Brain microvascular endothelial cell (primary cell): ENCODE data around the gene IL1RL1.

ENCODE experiments used
- DNase-seq: peaks from one replicate; pipeline ENCODE4 v3.0.0-alpha.2; 2020
- H3K27ac ChIP-seq: fragments of 250-450 bp; sonication (Bioruptor Pico); 2 replicates; pipeline ENCODE4 v1.5.1; 2020; ENCODE audit warnings: mild to moderate bottlenecking, moderate library complexity
- H3K27me3 ChIP-seq: fragments of 250-450 bp; sonication (Bioruptor Pico); replicated peaks from 2 replicates; pipeline ENCODE4 v1.5.1; 2020; ENCODE audit warnings: mild to moderate bottlenecking
- H3K36me3 ChIP-seq: fragments of 250-450 bp; sonication (Bioruptor Pico); replicated peaks from 2 replicates; pipeline ENCODE4 v1.5.1; 2020; ENCODE audit warnings: mild to moderate bottlenecking
- H3K4me3 ChIP-seq: 2 replicates; pipeline ENCODE4 v1.5.1; 2011; ENCODE audit warnings: low read depth, mild to moderate bottlenecking, control low read depth, low read length, moderate library complexity
- in situ Hi-C: cut with HindIII; loops from 2 replicates; pipeline ENCODE4 v1.10.0; 2017; ENCODE audit warnings: low sequenced_read_pairs, low pct_ligation_motif_present
- TF ChIP-seq, protein P1 (sequence below): IDR thresholded peaks from 2 replicates; pipeline ENCODE4 v1.5.1; 2011; ENCODE audit warnings: low read depth, mild to moderate bottlenecking, moderate library complexity, low read length, control low read depth, inconsistent platforms; ENCODE audit errors: missing control alignments

IL1RL1 gene

DNA sequence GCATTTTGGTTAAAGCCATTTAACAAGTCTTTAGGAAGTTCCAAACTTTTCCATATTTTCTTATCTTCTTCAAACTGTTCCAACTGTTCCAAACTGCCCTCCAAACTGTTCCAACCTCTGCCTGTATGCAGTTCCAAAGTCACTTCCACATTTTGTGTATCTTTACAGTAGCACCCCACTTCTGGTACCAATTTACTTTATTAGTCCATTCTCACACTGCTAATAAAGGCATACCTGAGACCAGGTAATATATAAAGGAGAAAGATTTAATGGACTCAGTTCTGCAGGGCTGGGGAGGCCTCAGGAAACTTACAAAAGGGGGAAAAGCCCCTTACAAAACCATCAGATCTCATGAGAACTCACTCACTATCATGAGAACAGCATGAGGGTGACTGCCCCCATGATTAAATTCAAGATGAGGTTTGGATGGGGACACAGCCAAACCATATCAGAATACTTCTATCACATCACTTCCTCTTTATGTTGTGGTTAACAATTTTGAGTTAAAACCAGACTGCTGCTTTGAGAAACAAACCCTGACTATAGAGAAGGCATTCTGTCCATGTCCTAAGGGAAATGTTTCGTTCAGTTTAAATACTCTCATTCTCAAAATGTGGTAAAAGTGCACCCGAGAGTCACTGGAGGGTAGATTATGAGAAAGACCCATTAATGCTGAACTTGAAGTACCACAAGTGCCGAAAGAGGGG is 55.2 kb downstream of the IL1RL1 start:
- no peak for DNase-seq
- Histone ChIP-seq H3K27me3 (no peaks in the 10 kb centered on the region), H3K4me3 (no peak overlapping the region), H3K27ac (no peak overlapping the region), H3K36me3 (no peaks in the 10 kb centered on the region)
- in situ Hi-C loops = no loop called here
- TF ChIP-seq, protein P1, sequence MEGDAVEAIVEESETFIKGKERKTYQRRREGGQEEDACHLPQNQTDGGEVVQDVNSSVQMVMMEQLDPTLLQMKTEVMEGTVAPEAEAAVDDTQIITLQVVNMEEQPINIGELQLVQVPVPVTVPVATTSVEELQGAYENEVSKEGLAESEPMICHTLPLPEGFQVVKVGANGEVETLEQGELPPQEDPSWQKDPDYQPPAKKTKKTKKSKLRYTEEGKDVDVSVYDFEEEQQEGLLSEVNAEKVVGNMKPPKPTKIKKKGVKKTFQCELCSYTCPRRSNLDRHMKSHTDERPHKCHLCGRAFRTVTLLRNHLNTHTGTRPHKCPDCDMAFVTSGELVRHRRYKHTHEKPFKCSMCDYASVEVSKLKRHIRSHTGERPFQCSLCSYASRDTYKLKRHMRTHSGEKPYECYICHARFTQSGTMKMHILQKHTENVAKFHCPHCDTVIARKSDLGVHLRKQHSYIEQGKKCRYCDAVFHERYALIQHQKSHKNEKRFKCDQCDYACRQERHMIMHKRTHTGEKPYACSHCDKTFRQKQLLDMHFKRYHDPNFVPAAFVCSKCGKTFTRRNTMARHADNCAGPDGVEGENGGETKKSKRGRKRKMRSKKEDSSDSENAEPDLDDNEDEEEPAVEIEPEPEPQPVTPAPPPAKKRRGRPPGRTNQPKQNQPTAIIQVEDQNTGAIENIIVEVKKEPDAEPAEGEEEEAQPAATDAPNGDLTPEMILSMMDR = no peak

DNA sequence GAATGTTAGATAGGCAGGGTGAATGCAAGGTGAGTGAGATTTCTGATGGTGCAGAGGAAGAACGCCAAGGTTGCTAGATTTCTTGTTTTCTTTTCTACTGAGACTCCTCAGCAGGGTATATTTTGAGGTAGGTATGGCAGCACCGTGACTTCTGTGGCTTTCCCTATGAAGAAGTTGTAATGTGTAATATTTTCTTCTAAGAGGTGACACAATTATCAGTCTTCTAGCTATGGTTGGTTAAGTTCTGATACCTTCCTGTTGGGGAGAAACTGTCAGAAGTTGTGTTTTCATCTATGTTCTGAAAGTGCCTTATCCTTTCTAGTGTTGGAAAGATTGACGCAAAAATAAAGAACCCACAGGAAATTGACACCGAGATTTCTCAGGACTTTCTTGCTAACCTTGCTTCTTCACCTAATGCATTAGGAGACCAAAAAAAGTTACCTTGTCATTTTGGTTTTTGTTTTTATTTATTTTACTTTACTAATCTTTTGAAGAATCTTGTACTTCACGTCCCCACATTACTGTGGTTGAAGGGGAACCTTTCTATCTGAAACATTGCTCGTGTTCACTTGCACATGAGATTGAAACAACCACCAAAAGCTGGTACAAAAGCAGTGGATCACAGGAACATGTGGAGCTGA is 56.1 kb downstream of the IL1RL1 start:
- DNase-seq = no peak
- in situ Hi-C loops = no loop called here

DNA sequence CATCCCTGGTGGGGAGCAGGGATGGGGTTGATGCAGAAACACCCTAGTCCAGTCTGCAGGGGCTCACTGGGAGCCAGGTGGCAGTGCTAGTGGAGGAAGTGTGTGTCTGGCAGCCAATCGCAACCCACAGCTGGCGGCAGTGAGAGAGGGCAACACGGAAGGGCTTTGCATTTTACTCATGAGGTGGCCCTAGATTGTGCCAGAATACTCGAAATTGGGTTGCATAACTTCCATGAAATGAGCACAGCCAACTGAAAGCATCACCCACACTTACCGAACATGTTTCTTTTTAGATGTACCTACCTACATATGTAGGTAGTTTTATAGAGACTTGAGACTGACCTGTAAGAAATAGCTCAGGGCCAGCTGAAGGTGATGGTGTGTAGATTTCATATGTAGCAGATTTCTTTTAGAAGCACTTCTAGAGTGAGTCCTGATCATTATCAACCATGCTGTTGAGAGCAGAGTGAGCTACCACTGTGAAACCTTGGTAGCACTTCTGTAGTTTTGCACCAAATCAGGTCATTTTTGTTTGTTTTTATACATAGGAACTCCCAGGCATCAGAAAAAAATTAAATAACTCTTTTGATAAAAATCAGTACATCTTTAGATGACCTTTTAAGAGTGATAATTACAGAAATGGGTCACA is 57.2 kb downstream of the IL1RL1 start:
- Histone ChIP-seq H3K4me3 (no peak overlapping the region), H3K27me3 (no peaks in the 10 kb centered on the region), H3K36me3 (no peaks in the 10 kb centered on the region), H3K27ac (no peak overlapping the region)
- no peak for DNase-seq
- in situ Hi-C loops = no loop called here
- TF ChIP-seq, protein P1 = no peak

More for the DNA sequence above, 56.1 kb downstream of the IL1RL1 start:
- H3K27ac ChIP-seq = no peak overlapping the region
- no peak overlapping the region for H3K4me3 ChIP-seq
- no peaks in the 10 kb centered on the region for H3K36me3 ChIP-seq
- TF ChIP-seq, protein P1 = no peak
- H3K27me3 ChIP-seq = no peaks in the 10 kb centered on the region

DNA sequence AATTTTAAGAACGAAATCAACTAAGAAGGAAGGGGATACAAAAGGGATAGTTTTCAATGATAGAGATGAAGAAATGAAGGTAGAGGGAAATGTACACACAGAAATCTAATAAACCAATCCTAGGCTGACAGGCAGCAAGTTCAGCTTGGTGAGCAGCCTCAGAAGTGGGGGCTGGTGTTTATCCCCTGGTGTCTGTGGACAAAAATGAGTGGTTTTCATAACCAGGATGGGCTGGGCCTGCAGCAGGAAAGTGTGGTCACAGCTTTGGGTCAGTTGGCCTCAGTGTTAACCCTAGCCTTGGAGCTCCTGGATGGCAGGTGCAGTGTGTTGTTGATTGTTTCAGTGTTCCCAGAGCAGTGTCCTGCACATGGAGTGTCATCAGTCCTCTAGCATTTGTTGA is 58.5 kb downstream of the IL1RL1 start:
- Histone ChIP-seq H3K36me3 (no peaks in the 10 kb centered on the region), H3K27ac (no peak overlapping the region), H3K4me3 (no peak overlapping the region), H3K27me3 (no peaks in the 10 kb centered on the region)
- no peak for DNase-seq
- in situ Hi-C loops = no loop called here
- TF ChIP-seq, protein P1 = no peak

DNA sequence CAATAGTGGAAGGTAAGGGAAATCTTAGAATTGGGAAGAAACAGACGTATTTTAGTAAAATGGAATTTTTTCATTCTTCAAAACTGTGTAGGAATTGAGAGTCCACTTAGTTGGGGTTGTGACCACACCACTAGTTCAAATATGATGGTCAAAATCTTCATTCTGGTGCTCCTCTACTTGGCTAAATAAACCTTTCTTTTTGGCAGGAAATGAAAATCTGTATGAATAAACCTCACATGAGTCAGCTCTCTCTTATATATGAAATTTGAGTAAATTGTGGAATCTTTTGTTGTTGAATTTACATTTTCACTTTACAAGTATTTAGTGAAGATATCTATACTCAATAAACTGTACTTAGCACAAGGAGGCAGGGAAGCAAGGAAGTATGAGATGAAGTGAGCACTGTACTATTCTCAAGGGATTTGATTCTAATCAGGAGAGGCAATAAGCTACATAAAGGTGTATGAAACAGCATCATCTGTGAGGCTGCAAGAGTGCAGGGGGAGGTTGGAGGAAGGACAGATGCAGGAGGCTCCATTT is 64.8 kb downstream of the IL1RL1 start:
- Histone ChIP-seq H3K4me3 (no peak overlapping the region), H3K27ac (no peak overlapping the region), H3K27me3 (no peaks in the 10 kb centered on the region), H3K36me3 (no peaks in the 10 kb centered on the region)
- TF ChIP-seq, protein P1 = no peak
- no peak for DNase-seq
- in situ Hi-C loops = no loop called here
